ENCODE results near the gene SGPP2.
"Not testable (repeated sequence)": the region's sequence is repeated elsewhere in the genome, so short reads cannot be mapped to it uniquely, and the experiment has no call there.

The SGPP2 gene

DNA sequence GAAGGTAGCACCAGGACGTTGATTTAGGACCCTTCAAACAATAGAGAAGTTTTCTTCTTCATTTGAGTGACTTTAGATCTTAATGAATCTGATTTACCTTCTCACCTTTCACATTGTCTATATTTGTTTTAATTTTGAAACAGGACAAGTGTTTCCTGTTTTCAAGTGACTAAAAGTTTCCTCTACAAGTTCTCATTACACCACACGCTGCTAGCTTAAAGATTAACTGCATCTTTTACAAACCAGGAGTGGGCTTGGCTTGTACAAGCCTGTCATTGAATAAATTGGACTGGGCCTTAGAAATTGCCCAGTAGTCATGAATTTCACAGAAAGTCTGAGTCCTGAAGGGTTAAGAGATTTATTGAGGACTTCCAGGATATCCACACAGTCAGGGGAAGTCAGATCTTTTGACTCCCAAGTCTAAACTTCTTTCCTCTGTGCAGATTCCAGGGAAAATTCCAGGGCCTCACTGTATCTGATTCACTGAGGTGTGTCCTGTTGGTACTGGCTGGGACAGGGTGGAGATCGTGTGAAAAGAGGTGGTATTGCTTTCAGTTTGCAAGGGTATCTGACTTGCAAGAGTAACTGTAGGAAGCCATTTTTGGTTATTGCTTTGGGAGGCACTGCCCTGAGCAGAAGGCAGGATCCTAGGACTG lies 3.4 kb downstream of the SGPP2 start:
- ATAC-seq = peak in 1 of 2 donors; percentile 7

DNA sequence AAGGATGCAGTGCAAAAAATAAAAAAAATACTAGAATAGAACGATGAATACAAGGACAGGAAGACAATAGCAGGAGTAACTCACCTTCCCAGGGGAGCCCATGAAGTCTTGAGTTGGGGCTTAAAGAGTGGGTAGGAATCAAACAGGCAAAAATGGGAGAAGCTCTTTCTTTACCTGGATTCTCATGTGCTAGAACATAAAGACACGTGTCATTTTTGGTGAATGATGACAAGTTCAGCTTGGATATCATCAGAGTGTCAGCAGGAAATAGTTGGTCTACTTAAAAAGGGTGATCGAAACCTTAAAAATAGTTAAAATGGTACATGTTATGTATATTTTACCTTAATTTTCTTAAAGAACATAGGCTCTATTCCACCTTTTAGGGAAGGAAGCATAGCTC lies 5.7 kb downstream of the SGPP2 start:
- no peak for ATAC-seq

DNA sequence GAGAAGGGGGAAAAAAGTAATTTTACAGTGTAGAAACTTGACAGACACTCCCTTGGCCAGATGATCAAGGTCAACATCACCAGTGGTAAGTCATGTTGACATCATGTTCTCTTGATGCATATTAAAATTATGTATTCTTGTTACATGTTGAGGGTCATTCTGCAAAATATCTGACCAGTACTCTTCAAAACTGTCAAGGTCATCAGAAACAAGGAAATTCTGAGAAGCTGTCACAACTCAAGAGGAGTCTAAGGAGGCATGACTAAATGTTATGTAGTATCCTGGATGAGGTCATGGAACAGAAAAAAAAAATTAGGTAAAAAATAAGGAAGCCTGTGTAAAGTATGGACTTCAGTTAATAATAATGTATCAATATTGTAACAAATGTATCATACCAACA lies 6.3 kb downstream of the SGPP2 start:
- ATAC-seq = no peak

DNA sequence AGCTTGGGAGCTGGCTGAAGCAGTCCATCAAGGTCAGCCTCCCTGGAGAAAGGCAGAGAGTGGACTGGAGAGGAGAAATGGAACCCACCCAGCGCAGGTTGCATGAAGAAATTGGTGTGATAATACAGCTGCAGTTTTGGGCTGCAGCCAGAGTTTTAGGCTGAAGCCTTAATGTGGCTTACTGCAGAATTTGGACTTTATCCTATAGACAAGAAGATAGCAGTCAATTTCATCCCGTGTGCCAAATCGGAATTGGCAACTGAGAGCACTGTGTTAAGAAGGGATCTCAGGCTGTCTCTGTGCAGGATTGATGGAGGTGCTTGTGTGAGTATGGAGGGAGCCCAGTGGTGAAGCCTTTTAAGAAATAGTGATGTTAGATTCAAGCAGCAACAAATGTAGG lies 7.5 kb downstream of the SGPP2 start:
- ATAC-seq = no peak

DNA sequence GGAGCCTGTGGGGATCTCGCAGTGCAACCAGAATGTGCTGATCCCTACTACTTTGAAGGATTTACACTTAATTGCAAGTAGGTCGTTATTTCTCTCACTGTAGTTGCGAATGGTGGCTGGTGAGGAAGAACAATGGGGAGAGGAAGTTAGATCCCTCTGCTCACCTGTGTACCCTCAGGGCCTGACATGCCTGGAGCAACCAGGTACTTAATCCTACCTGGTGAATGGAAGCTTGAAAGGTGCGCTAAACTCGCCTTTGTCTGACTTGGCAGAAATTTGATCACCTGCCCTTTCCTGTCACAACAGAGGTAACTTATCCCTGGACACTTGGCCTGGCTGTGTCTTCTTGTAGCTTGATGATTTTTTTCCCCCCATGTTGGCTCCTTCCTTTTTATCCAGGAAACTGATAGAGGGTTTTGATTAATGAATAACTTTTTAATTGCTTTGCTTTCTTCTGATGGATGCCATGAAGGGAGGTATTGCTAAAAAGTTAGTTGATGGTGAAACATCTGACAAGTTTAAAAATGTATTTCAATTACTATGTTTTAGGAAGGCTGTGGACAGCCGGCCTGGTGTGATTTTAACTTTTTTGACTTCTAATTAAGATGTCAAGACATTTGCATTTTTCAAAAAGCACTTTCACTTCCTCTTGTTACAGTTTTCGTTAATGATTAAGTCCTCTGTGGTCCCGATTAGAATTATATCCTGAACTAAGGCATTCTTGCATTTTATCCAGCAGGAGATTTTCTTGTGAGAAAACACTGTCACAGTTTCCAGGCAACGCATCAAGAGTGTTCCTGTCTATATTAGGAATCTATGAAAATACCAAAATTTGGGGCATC lies 9.2 kb downstream of the SGPP2 start:
- no peak for ATAC-seq

DNA sequence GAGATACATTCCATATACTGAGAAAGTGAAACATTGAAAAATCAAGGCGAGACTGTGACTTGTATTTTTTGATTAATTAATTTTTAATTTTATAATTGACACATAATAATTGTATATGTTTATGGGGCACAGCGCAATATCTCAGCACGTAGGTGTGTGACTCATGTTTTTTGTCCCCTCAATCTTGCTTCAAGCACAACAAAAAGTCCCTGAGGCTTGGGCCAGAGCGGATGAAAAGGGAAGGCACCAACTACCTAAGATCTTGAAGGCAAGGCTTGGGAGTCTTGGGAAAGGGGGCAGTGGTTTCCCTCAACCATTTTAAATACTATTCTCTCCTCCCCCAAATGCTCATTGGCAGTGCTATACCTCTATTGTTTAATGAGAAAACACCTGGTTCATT lies 9.9 kb downstream of the SGPP2 start:
- ATAC-seq = no peak

DNA sequence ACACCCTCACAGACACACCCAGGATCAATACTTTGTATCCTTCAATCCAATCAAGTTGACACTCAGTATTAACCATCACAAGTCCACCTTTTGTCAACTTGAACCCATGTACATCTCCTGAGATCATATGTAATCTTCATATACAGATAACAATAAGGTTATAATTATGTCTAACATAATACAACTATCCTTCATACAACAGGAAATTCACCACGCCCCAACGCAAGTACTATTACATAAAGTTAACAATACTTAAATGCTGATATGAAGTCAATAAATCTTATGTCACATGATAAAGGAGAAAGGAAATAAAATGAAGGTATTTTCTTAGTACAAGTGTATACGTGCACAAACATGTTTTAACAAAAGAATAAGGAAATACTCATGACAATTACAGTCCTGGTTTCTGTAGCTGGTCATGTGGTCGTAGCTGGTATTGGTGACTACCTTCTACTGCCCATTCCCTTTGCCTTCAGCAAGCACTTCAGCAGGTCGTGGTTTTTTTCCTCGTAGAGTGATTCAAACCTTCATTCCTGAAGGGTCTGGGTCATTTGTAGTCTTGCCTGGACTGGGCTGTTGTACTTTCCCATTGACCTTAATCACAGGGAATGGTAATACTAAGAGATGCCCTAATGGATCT lies 11.2 kb downstream of the SGPP2 start:
- not testable (repeated sequence) for ATAC-seq

DNA sequence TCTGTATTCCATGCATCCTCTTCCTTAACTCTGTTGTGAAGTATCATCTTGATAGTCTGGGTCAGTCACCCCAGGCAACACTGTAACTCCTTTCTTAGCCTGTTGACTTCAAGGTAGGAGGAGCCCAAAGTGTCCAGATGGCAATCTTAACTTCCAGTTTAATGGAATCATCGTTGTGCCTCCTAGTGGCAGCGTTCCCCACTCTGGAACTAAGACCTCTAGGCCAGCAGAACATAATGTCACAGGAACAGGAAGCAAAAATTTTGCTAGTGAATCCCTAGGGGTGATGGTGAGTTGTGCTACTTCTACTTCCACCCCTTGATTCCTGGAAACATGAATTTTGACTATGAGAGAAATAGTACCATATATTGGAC lies 11.7 kb downstream of the SGPP2 start:
- ATAC-seq = no peak

DNA sequence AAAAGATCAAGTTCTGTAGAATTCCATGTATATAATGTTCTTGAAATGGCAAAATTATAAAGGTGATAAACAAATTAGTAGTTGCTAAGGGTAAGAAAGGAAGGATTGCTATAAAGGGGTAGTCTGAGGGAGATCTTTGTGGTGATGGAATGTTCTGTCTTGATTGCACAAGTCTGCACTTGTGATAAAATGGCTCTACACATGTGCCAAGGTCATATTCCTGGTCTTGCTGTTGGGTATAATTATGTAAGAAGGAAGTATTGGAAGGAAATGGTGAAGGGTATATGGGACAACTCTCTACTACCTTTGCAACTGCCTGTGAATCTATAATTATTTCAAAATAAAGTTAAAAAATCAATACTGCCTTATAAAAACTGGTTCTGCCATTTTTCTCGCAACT lies 15.3 kb downstream of the SGPP2 start:
- ATAC-seq = no peak

DNA sequence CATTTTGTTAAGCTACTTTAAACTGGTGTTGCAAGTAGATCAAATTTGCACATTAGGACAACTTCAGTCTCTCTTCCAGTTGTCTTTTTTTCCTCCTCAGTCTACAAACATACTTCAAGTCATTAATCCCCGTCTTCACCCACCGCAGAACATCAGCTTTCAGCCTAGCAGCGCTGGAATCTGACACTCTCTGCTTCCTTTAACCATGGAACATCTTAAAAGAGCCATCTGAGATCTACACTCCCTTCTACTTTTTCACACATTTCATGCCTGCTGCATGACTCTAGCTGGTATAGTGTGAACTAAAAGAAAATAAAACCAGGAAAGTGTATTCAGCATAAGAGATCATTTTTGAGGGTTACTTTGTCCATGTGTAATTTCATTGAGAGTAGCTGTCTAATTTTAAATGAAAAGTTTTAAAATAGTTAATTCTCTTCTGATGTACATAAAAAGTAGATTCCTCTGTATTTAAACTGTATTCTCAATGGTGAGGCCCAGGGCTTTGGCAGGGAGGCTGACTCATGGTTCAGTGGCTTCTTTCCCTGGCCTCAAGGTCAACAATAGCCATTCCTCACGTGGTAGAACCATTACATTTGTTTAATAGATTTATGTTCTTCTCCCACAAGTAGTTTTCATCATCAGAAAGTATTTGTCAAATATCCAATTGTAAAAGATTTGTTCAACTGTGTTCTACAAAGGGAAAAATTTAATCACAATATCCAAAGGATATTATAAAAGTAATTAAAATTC lies 16.5 kb downstream of the SGPP2 start:
- no peak for ATAC-seq

DNA sequence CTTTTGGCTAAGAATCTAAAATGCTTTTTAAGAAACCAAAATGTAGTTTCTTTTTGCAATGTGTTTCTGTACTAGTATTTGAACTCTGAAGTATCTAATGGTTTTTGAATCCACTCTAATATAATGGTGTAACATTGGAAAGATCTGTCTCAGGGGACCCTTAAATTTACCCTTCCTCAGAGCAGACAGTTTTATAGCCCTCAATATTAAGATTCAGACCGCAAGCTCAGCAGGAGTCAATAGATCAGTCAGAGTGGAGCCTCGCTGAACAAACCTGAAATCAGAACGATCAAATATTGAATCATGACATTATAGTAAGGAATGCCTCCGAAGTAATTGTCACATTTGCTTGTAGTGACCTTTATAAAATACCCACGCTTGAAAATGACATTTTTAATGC lies 18.3 kb downstream of the SGPP2 start:
- no peak for ATAC-seq

DNA sequence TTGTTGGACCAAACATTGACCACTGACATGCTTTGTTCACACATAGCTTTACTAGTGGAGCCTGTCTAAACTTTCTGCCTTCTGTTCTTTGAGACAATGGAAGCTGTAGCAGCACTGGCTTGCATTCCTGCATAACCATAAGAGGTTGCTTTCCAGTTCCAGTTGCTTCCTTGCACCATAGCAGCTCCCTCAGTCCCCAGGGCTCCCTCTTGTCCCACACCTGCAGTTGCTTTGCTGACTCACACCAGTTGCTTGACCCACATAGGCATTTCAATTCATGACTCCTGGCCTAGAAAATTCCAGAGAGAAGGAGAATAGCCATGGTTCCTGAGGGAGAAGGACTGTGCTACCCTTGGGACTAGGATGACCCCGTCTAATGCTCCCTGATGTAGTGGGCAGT lies 20.9 kb downstream of the SGPP2 start:
- no peak for ATAC-seq

DNA sequence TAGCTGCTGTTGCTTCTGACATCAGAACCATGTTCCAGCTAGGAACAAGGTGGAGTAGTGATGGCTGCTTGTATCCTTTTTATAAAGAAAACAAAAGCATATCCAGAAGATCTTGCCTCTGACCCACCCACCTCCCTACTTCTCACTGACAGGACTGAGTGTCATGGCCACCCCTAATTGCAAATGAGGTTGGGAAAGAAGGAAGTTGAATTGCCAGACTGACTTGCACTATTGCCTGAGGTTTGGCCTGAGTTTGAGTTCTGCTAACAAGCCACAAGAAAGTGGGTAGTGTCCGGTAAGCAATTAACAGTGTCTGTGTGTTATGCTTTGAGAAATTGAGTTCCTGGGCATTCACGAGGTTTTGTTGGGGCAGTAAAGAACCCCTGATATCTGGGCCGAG lies 22.8 kb downstream of the SGPP2 start:
- ATAC-seq = no peak

DNA sequence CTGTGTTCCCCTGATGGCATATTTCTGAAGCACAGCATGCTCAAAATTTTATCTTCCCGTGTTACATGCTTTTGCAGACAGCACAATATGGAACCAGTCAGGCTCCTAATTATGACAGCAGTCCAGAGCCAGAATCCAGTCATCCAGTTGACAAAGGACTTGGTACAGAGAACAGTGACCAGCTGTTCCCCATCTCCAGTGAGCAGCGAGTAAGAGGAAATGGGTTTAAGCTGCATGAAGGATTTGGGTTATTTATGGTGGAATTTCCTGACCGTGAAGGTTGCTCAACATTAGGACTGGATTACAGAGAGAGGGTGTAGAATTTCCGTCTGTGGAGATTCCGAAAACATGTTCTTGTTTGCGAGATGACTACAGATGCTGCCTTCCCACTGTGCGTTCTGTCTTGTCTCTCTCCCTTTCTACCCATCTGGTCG lies 24.4 kb downstream of the SGPP2 start:
- no peak for ATAC-seq

DNA sequence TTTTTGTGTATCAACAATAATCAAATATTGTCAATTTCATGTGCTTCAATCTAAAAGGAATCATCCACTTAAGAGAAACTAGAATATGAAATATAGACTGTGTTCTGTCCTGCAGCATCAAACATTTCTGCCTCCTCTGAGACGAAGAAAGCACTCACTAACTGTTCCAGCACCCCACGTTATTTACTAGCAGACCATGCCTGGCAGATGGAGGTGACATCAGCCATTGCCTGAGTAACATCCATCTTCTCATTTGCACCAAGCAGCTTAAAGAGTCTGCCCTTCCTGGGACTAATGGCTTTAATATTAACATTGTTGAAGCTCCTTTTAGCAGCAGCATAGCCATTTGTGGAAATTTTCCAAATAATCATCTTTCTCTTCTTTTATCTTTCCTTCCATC lies 25.7 kb downstream of the SGPP2 start:
- no peak for ATAC-seq

DNA sequence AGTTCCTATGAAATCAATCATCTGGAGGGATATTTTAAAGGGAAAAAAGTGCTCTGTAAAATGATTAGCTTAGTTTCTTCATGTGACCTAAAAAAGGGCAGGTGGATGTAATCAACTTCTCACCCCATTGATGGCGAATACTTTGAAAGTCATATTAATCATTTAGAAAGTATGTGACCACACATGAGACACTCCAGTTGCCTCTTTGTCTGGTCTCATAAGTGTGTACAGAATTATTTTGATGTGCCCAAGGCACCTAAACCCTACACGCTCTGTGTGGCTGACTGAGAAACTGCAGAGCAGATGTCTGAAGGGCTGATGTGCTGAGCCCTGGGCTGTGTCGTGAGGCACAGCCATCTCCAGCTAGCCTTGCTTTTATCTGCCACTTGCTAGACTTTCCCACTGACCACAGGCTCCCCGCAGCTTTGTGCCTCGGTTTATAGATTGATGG lies 26.9 kb downstream of the SGPP2 start:
- peak; percentile 86 to 96 for ATAC-seq

DNA sequence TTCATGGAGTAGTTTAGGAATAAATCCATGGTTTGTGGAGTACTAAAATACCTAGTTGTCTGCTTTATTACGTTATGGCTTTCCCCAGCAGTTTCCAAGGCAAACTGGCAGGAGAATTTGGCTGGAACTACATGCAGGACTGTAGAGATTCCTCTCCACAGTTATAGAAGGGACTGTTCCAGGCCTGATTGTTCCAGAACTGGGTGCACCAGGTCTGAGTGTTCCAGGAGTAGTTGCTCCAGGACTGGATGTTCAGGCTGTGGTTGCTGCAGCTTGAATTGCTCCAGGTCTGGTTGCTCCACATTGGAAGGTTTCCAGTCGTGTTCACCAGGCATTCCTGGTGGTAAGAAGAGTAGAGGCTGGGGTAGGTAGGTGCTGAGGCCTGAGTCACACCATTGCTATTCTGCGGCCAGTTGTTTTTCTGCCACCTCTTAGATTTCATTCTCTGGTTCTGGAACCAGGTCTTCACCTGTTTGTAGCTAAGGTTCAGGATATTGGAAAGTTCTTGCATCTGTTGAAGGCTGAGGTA lies 28.1 kb downstream of the SGPP2 start:
- no peak for ATAC-seq

DNA sequence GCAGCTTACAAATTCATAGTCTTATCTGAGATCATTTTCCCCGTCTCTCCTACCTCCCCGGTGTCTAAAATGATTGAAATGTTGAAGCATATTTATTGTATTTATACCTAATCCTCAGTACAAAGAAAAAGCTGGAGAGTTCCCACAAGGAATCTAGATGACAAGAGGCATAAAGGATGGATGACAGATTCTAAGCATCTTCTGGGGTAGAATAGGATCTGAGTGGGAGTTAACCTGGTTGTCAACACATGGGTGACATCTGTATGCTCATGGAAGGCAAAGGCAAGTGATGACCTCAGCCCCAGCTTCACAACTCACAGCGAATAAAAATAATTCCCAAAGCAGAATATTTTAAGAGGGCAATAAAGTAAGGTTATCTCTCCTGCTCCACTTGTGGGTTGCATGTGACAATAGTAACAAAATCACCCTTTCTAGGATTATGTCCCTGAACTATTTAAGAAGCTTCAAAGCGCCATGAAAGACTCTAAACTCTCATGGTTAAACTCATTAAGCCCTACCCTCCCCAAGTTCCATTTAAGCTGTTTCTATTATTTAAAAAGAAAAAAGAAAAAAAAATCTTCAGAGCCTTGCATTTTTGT lies 32.2 kb downstream of the SGPP2 start:
- no peak for ATAC-seq

DNA sequence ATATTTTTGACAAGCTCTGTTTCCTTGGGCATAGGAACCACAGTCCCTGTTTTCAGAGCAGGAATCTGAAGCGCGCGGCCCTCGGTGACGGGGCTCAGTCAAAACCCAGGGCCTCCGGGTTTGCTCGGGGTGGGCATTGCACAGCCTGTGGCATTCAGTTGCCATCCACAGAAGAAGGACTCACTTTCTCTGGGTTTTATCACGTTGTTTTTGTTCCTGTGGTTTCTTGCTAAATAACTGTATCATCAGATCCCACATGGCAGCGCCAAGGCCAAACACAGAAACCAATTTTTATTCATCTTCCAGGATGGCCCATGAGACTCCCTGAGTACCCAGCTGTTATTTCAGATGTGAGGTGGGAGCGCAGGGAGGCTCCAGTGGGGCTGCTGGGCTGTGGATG lies 35.6 kb downstream of the SGPP2 start:
- no peak for ATAC-seq

DNA sequence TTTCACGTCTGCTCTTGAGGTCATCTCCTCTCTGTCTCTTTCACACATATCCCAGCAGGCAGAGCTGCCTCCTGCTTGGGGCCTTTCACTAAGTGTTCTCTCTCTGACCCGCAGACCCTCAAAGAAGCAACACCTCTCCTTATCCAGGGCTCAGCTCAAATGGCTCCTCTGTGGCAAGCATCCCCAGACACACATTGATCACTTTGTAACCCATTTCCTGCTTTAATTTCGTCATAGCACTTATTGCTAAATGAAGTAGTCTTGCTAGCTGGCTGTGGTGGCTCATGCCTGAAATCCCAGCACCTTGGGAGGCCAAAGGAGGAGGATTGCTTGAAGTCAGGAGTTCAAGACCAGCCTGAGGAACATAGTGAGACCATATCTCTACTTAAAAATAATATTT lies 41.4 kb downstream of the SGPP2 start:
- no peak for ATAC-seq

DNA sequence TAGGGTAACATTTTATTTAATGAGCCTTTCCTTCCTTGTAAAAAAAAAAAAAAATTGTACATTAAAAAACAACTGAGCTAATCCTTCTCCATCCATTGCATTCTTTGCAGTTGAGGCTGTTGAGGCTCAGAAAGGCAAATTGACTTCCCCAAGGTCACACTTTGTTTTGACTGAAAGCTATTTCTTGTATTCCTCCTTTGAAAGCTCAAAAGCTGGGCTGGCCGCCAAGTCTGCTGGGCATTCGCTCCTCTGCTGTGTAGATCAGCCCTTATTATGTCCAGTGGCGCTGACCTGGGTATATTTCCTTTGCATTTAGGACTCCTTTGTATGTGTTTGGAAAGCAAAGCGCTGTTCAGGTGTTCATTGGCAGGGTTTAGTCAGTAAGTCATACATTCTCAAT lies 44.0 kb downstream of the SGPP2 start:
- no peak for ATAC-seq

DNA sequence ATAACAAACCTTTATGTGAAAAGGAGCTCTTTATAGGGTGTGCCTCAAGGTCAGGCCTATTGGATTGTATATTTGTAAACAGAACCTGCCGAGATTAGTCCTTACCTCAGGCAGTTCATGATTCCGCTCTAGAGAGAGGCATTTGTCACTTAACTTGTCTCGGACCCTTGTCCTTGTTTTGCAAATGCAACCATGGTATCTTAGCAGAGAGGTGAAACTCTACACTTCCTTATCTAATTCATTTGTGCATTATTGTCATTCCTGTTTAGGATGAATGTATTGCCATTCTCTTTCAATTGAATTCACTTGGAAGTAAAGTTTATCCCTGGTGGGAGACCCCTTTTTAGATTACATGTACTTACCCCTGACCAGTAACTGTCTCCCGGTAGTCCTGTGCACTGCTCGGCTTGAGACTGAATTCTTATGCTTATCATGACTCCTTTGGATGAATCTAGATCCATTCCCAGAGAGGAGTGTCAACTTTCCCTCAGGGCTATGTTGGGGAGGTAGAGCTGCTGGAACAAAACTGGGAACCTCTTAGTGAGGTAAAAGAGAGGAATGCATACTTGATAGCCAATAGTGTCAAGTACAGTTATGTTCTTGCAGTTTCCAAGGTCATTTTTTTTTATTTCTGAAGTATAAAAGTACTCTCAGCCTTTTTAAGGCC lies 46.6 kb downstream of the SGPP2 start:
- ATAC-seq = no peak
